ACC112 (cell line): ENCODE results near the gene FRK.

Experiments
- H2AFZ ChIP-seq: fragments of 200-600 bp; sonication (generic); one replicate; pipeline ENCODE4 v1.6.0; 2017; ENCODE audit warnings: antibody characterized with exemption, low read length; ENCODE audit not compliant: unreplicated experiment
- H3K27ac ChIP-seq: fragments of 200-600 bp; sonication (generic); 2 replicates; pipeline ENCODE4 v1.5.1; 2014; ENCODE audit warnings: low read depth, mild to moderate bottlenecking, antibody characterized with exemption, low read length, moderate library complexity
- H3K27me3 ChIP-seq: fragments of 200-600 bp; sonication (generic); 2 replicates; pipeline ENCODE4 v1.6.1; 2014; ENCODE audit warnings: mild to moderate bottlenecking, antibody characterized with exemption, low read length, moderate library complexity, mixed read lengths; ENCODE audit not compliant: insufficient read depth
- H3K36me3 ChIP-seq: fragments of 200-600 bp; sonication (generic); 2 replicates; pipeline ENCODE4 v1.6.1; 2016; ENCODE audit warnings: mild to moderate bottlenecking, antibody characterized with exemption, low read length, moderate library complexity, mixed read lengths; ENCODE audit not compliant: insufficient read depth
- H3K4me1 ChIP-seq: fragments of 200-600 bp; sonication (generic); one replicate; pipeline ENCODE4 v1.6.1; 2016; ENCODE audit warnings: low read length, mixed read lengths; ENCODE audit not compliant: insufficient read depth, unreplicated experiment, control insufficient read depth
- H3K4me3 ChIP-seq: fragments of 200-600 bp; sonication (generic); 2 replicates; pipeline ENCODE4 v1.5.1; 2014; ENCODE audit warnings: mild to moderate bottlenecking, low read depth, low read length
- H3K79me2 ChIP-seq: fragments of 200-600 bp; sonication (generic); one replicate; pipeline ENCODE4 v1.6.0; 2016; ENCODE audit warnings: low read length; ENCODE audit not compliant: control insufficient read depth, unreplicated experiment, insufficient read depth

The FRK gene

GRCh38 chr6:116008470-116009243, 52.0 kb downstream of the FRK start:
- H3K27ac ChIP-seq, result peak overlapping the region; percentile 83
- peaks cover 31% of the 10 kb centered on the region for H3K4me1 ChIP-seq
- no peaks in the 10 kb centered on the region for H3K36me3 ChIP-seq
- H3K4me3 ChIP-seq, result peak overlapping the region; percentile 57
- peak overlapping the region; percentile 79 for H2AFZ ChIP-seq
- no peaks in the 10 kb centered on the region for H3K79me2 ChIP-seq
- no peaks in the 10 kb centered on the region for H3K27me3 ChIP-seq

GRCh38 chr6:116004841-116005815, 55.6 kb downstream of the FRK start:
- H3K4me3 ChIP-seq, result no peak overlapping the region
- no peaks in the 10 kb centered on the region for H3K36me3 ChIP-seq
- no peaks in the 10 kb centered on the region for H3K27me3 ChIP-seq
- H2AFZ ChIP-seq, result no peak overlapping the region
- no peaks in the 10 kb centered on the region for H3K79me2 ChIP-seq
- H3K4me1 ChIP-seq, result peaks cover 14% of the 10 kb centered on the region
- no peak overlapping the region for H3K27ac ChIP-seq

- Histone ChIP-seq H3K4me3 (no peak overlapping the region), H3K79me2 (no peaks in the 10 kb centered on the region), H3K27me3 (no peaks in the 10 kb centered on the region), H3K4me1 (peaks cover 8% of the 10 kb centered on the region), H3K27ac (no peak overlapping the region), H2AFZ (no peak overlapping the region), H3K36me3 (no peaks in the 10 kb centered on the region)
Observed at GRCh38 chr6:116003668-116004067, 57.0 kb downstream of the FRK start.

GRCh38 chr6:116002756-116003155, 57.9 kb downstream of the FRK start:
- H3K36me3 ChIP-seq, result no peaks in the 10 kb centered on the region
- H3K27me3 ChIP-seq, result no peaks in the 10 kb centered on the region
- H3K4me3 ChIP-seq, result no peak overlapping the region
- no peak overlapping the region for H3K27ac ChIP-seq
- H3K79me2 ChIP-seq, result no peaks in the 10 kb centered on the region
- H2AFZ ChIP-seq, result no peak overlapping the region
- no peaks in the 10 kb centered on the region for H3K4me1 ChIP-seq

DNA sequence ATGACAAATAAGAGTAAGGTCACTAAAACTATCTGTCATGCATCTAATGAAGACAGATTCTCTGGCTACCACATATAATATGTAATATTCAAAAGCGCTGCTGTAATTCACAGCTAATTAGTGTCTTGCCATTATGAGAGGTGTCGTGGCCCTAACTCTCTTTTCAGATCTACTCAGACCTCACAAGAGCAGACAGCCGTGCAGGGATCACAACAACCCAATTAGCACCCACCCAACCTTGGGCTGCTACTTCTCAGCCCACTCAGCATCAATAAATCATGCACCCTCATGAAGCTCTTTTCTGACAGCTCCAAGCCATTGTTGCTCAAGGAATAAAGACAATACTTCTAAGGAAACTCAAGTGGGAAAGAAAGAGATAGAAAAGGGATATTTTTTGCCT, 61.5 kb downstream of the FRK start:
- H3K4me1 ChIP-seq, result no peaks in the 10 kb centered on the region
- no peak overlapping the region for H3K4me3 ChIP-seq
- no peak overlapping the region for H3K27ac ChIP-seq
- H3K79me2 ChIP-seq, result no peaks in the 10 kb centered on the region
- H3K27me3 ChIP-seq, result no peaks in the 10 kb centered on the region
- no peak overlapping the region for H2AFZ ChIP-seq
- no peaks in the 10 kb centered on the region for H3K36me3 ChIP-seq

DNA sequence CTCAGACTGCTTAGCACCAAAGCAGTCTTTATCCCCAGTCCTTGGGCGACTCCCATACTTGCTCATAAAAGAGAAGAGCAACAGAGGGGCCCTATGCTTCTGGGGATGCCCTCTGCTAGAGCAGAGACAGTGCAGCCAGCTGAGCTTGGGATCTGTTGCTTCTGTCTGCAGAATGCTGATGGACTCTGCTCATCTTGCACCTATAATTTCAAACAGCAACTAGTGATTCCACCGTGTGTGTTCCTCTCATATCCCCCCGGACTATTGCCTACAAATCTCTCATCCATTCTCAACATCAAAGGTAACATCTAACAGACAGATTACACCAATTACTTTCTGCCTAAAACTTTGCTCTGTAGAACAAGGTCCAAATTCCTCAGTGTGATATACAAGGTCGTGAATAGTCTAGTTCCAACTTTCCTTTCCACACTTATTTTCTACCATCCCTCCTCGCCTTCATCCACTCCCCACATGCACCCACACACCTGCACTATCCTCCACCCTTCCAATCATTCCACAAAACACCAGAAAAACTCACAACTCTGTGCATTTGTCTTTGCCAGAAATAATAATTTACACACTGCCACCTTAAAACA, 62.6 kb downstream of the FRK start:
- no peak overlapping the region for H3K4me3 ChIP-seq
- H2AFZ ChIP-seq, result no peak overlapping the region
- no peaks in the 10 kb centered on the region for H3K27me3 ChIP-seq
- H3K36me3 ChIP-seq, result no peaks in the 10 kb centered on the region
- no peaks in the 10 kb centered on the region for H3K4me1 ChIP-seq
- H3K27ac ChIP-seq, result no peak overlapping the region
- no peaks in the 10 kb centered on the region for H3K79me2 ChIP-seq

DNA sequence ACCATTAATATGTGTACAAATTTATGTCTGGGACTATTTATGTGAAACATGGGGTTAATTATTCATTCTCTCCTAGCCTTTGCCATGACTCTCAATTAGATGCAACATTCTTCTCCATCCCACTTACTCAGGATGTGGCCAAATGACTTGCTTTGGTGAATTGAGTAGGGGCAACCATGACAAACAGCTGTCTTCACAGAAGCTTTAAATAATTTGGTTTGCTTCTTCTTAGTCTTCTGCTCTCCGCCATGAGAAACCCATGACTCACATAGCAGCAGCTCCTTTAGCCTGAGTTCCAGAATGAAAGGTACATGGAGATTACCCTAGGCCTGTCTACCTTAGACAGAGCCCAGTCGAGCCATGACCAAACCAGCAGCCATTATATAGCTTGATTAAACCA, 74.7 kb downstream of the FRK start:
- no peaks in the 10 kb centered on the region for H3K79me2 ChIP-seq
- H3K4me1 ChIP-seq, result no peaks in the 10 kb centered on the region
- H2AFZ ChIP-seq, result no peak overlapping the region
- H3K36me3 ChIP-seq, result no peaks in the 10 kb centered on the region
- H3K27ac ChIP-seq, result no peak overlapping the region
- H3K27me3 ChIP-seq, result peaks cover 5% of the 10 kb centered on the region; the same call in 1 of the 2 replicates
- no peak overlapping the region for H3K4me3 ChIP-seq

DNA sequence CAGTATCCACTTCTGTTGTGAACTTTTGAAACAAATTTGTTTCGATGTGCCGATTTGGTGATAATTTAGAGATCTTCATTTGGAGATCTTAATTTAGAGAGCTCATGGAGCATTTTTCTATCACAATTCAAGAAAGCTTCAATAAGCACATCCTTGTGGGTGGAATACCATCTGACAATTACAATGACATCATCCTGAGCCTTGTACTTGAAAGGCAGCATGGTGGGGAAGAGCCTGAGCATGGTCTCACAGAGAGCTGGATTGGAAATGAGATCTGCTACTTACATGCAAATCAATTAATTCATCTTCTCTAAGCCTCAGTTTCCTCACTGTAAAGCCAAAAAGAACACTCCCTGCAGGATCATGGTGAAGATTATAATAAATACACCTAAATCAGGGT, 75.9 kb downstream of the FRK start:
- Histone ChIP-seq H3K36me3 (no peaks in the 10 kb centered on the region), H3K27ac (no peak overlapping the region), H3K27me3 (peaks cover 9% of the 10 kb centered on the region; the same call in 1 of the 2 replicates), H3K79me2 (no peaks in the 10 kb centered on the region), H3K4me1 (no peaks in the 10 kb centered on the region), H3K4me3 (no peak overlapping the region), H2AFZ (no peak overlapping the region)

DNA sequence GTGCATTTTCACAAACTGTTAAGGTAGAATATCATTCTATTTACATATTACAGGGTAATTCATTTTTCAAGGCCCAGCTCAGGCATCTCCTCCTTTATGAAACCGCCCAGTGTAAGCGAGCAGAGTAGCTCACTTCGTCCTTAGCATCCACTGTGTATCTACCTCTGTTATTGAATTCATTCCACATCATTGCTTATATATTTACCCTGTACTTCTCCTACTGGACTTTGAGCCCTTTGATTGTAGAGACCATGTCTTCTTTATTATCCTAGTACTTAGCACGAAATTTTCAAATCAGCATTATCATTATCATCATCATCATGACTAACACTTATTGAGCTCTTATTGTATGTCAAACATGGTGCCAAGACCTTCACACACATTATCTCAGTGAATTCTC, 76.7 kb downstream of the FRK start:
- Histone ChIP-seq H3K27ac (no peak overlapping the region), H3K36me3 (no peaks in the 10 kb centered on the region), H3K4me3 (no peak overlapping the region), H3K79me2 (no peaks in the 10 kb centered on the region), H3K4me1 (no peaks in the 10 kb centered on the region), H2AFZ (no peak overlapping the region), H3K27me3 (peaks cover 9% of the 10 kb centered on the region; the same call in 1 of the 2 replicates)

GRCh38 chr6:115982453-115982852, 78.2 kb downstream of the FRK start:
- no peak overlapping the region for H2AFZ ChIP-seq
- no peaks in the 10 kb centered on the region for H3K4me1 ChIP-seq
- no peaks in the 10 kb centered on the region for H3K36me3 ChIP-seq
- no peaks in the 10 kb centered on the region for H3K79me2 ChIP-seq
- peaks cover 11% of the 10 kb centered on the region for H3K27me3 ChIP-seq
- H3K4me3 ChIP-seq, result no peak overlapping the region
- no peak overlapping the region for H3K27ac ChIP-seq
